ENCODE measurements around the gene PPP1R3F.

DNA sequence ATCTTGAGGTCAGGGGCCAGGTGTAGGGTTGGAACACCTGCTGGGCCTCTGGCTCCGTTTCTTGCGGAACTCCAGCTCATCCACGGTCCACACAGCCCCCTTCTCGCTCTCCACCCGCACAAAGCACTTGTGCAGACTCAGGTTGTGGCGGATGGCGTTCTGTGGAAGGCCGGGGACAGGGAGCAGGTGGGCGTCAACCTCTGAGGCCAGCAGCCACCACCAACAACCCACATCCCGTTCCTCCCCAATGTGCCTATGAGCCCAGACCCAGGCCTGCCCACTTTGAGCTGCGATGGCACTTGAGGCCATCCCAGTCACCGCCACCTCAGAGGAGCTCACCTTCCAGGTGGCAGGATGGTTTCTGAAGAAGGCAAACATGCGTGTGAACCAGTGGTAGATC is 18.3 kb upstream of the PPP1R3F start:
- TF ChIP-seq, protein P1, sequence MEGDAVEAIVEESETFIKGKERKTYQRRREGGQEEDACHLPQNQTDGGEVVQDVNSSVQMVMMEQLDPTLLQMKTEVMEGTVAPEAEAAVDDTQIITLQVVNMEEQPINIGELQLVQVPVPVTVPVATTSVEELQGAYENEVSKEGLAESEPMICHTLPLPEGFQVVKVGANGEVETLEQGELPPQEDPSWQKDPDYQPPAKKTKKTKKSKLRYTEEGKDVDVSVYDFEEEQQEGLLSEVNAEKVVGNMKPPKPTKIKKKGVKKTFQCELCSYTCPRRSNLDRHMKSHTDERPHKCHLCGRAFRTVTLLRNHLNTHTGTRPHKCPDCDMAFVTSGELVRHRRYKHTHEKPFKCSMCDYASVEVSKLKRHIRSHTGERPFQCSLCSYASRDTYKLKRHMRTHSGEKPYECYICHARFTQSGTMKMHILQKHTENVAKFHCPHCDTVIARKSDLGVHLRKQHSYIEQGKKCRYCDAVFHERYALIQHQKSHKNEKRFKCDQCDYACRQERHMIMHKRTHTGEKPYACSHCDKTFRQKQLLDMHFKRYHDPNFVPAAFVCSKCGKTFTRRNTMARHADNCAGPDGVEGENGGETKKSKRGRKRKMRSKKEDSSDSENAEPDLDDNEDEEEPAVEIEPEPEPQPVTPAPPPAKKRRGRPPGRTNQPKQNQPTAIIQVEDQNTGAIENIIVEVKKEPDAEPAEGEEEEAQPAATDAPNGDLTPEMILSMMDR (IDR thresholded peaks at IDR 0.05; ENCODE audit: low read length) = no peak
- TF ChIP-seq EZH2phosphoT487 (IDR thresholded peaks at IDR 0.05; ENCODE audit: low read length) = no peak
